K562 (cell line): ENCODE results near the gene DNAJC13. TPM values are rescaled to one million over a fixed set of nuclear protein-coding genes. Genes with fewer than 3 reads are reported as not detected.

ENCODE experiments used
- ATAC-seq: fragments of 200-7000 bp; cut with Tn5 transposase; 3 replicates; pipeline ENCODE4 v1.9.1; 2020; ENCODE audit warnings: moderate library complexity
- BruUV-seq: library from RNA; stranded (reverse); fragments of 400-500 nt; replicated peaks from 2 replicates; lab custom pipeline; 2021; lab: Mats Ljungman, UMichigan
- CTCF ChIA-PET: fragments of 300-600 bp; formaldehyde crosslinking; extraction: SDS; loops from one replicate; lab custom pipeline; 2021; ENCODE audit warnings: low intra/inter-chr PET ratio; lab: Yijun Ruan, JAX
- POLR2A ChIA-PET: fragments of 300-600, 350-650 bp; sonication (Branson Sonifier 250); formaldehyde crosslinking; extraction: SDS; loops from one replicate; lab custom pipeline; 2021; ENCODE audit warnings: antibody characterized with exemption, inconsistent platforms; lab: Yijun Ruan, JAX
- DNase-seq, 4 experiments: peaks; one replicate each; pipeline versions ENCODE4 v3.0.0 to v3.0.0-alpha.2; 2011 to 2018; ENCODE audit warnings: low spot score in 3 of 4, mixed read lengths in 3 of 4; ENCODE audit errors: extremely low read depth in 1 of 4
- FAIRE-seq: peaks from 2 replicates; lab custom pipeline; 2011; peaks lifted over from hg19 to GRCh38; lab: Jason Lieb, UNC
- H2AFZ ChIP-seq: 2 replicates; pipeline ENCODE4 v1.6.0; 2011; ENCODE audit warnings: low read depth, low read length, control low read depth, inconsistent platforms
- H3K27ac ChIP-seq: fragments of 200-600 bp; 3 replicates; pipeline ENCODE4 v1.8.0; 2011; ENCODE audit warnings: low read depth, mild to moderate bottlenecking, control low read depth, inconsistent platforms, low read length, moderate library complexity, mixed read lengths; ENCODE audit errors: extremely low read depth
- H3K27me3 ChIP-seq, 2 experiments: fragments of 300-600 bp in 1 of 2; 2 replicates in 1 of 2; 3 replicates in 1 of 2; pipeline versions ENCODE4 v1.6.0 to v1.8.0; 2011; ENCODE audit warnings: inconsistent platforms in 2 of 2, low read length in 2 of 2, mild to moderate bottlenecking in 1 of 2, mixed read lengths in 1 of 2, moderate library complexity in 1 of 2; ENCODE audit not compliant: control insufficient read depth in 2 of 2, insufficient read depth in 2 of 2
- H3K36me3 ChIP-seq: fragments of 300-600 bp; 3 replicates; pipeline ENCODE4 v1.8.0; 2011; ENCODE audit warnings: mild to moderate bottlenecking, low read length, inconsistent platforms; ENCODE audit not compliant: control insufficient read depth, insufficient read depth
- H3K4me1 ChIP-seq, 2 experiments: fragments of 200-600 bp in 1 of 2; replicated peaks in 1 of 2; 2 replicates in 1 of 2; 3 replicates in 1 of 2; pipeline versions ENCODE4 v1.5.1 to v1.8.0; 2011; ENCODE audit warnings: inconsistent platforms in 2 of 2, low read length in 2 of 2, mild to moderate bottlenecking in 1 of 2, mixed read lengths in 1 of 2, moderate library complexity in 1 of 2; ENCODE audit not compliant: control insufficient read depth in 2 of 2, insufficient read depth in 2 of 2
- H3K4me2 ChIP-seq: 2 replicates; pipeline ENCODE4 v1.6.1; 2011; ENCODE audit warnings: low read length, control low read depth, inconsistent platforms, mixed read lengths; ENCODE audit not compliant: insufficient read depth
- H3K4me3 ChIP-seq: fragments of 200-600 bp; sonication (generic), shearing (Covaris generic); 2 replicates; pipeline ENCODE4 v1.5.1; 2016; ENCODE audit warnings: control low read depth, inconsistent platforms
- H3K79me2 ChIP-seq: fragments of 200-600 bp; 3 replicates; pipeline ENCODE4 v1.8.0; 2011; ENCODE audit warnings: low read length, inconsistent platforms; ENCODE audit not compliant: control insufficient read depth, insufficient read depth
- H3K9ac ChIP-seq, 2 experiments: 2 replicates each; pipeline versions ENCODE4 v1.6.0 to v1.6.1; 2011; ENCODE audit warnings: low read depth in 2 of 2, low read length in 2 of 2, control low read depth in 1 of 2, inconsistent platforms in 1 of 2, mild to moderate bottlenecking in 1 of 2, mixed read lengths in 1 of 2; ENCODE audit not compliant: insufficient read depth in 1 of 2
- H3K9me1 ChIP-seq: one replicate; pipeline ENCODE4 v1.6.0; 2011; ENCODE audit warnings: inconsistent platforms, mild to moderate bottlenecking, low read length, moderate library complexity; ENCODE audit not compliant: control insufficient read depth, insufficient read depth
- H3K9me3 ChIP-seq: replicated peaks from 2 replicates; pipeline ENCODE4 v1.5.1; 2011; ENCODE audit warnings: low read depth, low read length, inconsistent platforms; ENCODE audit not compliant: control insufficient read depth, insufficient read depth
- H4K20me1 ChIP-seq: replicated peaks from 2 replicates; pipeline ENCODE4 v1.6.1; 2011; ENCODE audit warnings: low read length, inconsistent platforms, mixed read lengths; ENCODE audit not compliant: control insufficient read depth, insufficient read depth
- ELK3 ChIP-seq: fragments of 450-650 bp; formaldehyde crosslinking; IDR thresholded peaks from 2 replicates; pipeline ENCODE4 v1.4.0; 2020; ENCODE audit warnings: mild to moderate bottlenecking
- GTF2E2 ChIP-seq: fragments of 200-800 bp; sonication (Bioruptor generic); IDR thresholded peaks from 2 replicates; pipeline ENCODE4 v1.6.1; 2016; ENCODE audit warnings: missing genetic modification characterization, missing compliant biosample characterization
- HBP1 ChIP-seq: fragments of 450-650 bp; formaldehyde crosslinking; IDR thresholded peaks from 2 replicates; pipeline ENCODE4 v1.4.0; 2022; ENCODE audit warnings: missing genetic modification characterization
- HDGF ChIP-seq: fragments of 450-650 bp; IDR thresholded peaks from 2 replicates; pipeline ENCODE4 v1.6.1; 2016
- HES1 ChIP-seq: fragments of 450-650 bp; IDR thresholded peaks from 2 replicates; pipeline ENCODE4 v1.6.1; 2016; ENCODE audit warnings: low read depth, mild to moderate bottlenecking, moderate library complexity
- KHSRP ChIP-seq: fragments of 450-650 bp; IDR thresholded peaks from 2 replicates; pipeline ENCODE4 v1.6.1; 2017
- KLF16 ChIP-seq: IDR thresholded peaks from 2 replicates; pipeline ENCODE4 v1.6.1; 2016; ENCODE audit warnings: antibody characterized with exemption
- USF1 ChIP-seq: sonication (generic); formaldehyde crosslinking; IDR thresholded peaks from 2 replicates; pipeline ENCODE4 v1.9.0; 2022; ENCODE audit warnings: mild to moderate bottlenecking, missing genetic modification reagents
- ZFX ChIP-seq: sonication (generic); formaldehyde crosslinking; IDR thresholded peaks from 2 replicates; pipeline ENCODE4 v1.8.0; 2022; ENCODE audit warnings: mild to moderate bottlenecking, missing genetic modification reagents, moderate library complexity
- ZNF134 ChIP-seq: fragments of 250-450 bp; sonication (Bioruptor Pico); conservative IDR thresholded peaks from 2 replicates; pipeline ENCODE4 v1.4.0; 2020
- ZNF766 ChIP-seq: fragments of 200-800 bp; sonication (Bioruptor generic); conservative IDR thresholded peaks from 2 replicates; pipeline ENCODE4 v1.6.1; 2016; ENCODE audit warnings: missing genetic modification characterization, missing compliant biosample characterization
- WGBS: fragments of 100-300 bp; shearing (Covaris generic); methylation state at CpG from one replicate; pipeline ENCODE4 v1.1.6; 2016; ENCODE audit warnings: low coverage, mixed read lengths; ENCODE audit not compliant: insufficient coverage; ENCODE audit errors: missing lambda C conversion rate; 5-methylcytosine and 5-hydroxymethylcytosine counted together
- in situ Hi-C: fragments of 300-500 bp; cut with MboI; formaldehyde crosslinking; loops from 4 replicates; pipeline ENCODE4 v1.15.0; 2018; ENCODE audit warnings: inconsistent platforms, mixed read lengths
- intact Hi-C: fragments of 100-400 bp; cut with micrococcal nuclease; formaldehyde crosslinking; loops from 2 replicates; pipeline ENCODE4 v1.14.2; 2022
- polyA plus RNA-seq, 8 experiments: library from polyadenylated mRNA; depleted of rRNA in 4 of 8; stranded (reverse) in 5 of 8; unstranded in 3 of 8; fragments of >200 nt; fragmentation: Nextera tagmentation in 2 of 8; fragmentation: Illumina TruSeq in 1 of 8; extraction: Ambion mirVana in 2 of 8; extraction: Trizol in 1 of 8; gene quantifications; 2 replicates each; pipeline versions ENCODE4 v1.2.1 to v1.2.3, GENCODE V29; 2011 to 2014; ENCODE audit warnings: inconsistent platforms in 1 of 8, missing spikeins in 1 of 8
- total RNA-seq, 7 experiments: library from RNA; depleted of rRNA in 6 of 7; stranded (reverse); fragments of >200 nt in 6 of 7; fragmentation: Illumina TruSeq in 2 of 7; extraction: Trizol in 2 of 7; gene quantifications; 2 replicates each; pipeline versions ENCODE4 v1.2.1 to v1.2.3, GENCODE V29; 2011 to 2021; ENCODE audit warnings: low replicate concordance in 1 of 7

DNAJC13 gene
- total and polyA plus RNA-seq, 9 of the 15 experiments (the other 6 are each of a cell fraction or from before 2014, with no cell fraction given) = 2.9 to 17.1 (median 10.2) TPM

- no TSS peak for BruUV-seq
- TF ChIP-seq HDGF = no peak
- in situ Hi-C loops (no loop called here), intact Hi-C loops (no loop called here)
- Histone ChIP-seq H3K79me2 (no peaks in the 10 kb centered on the region), H3K9me3 (no peaks in the 10 kb centered on the region), H3K4me3 (no peak overlapping the region), H3K36me3 (peaks cover 42% of the 10 kb centered on the region; the same call in 2 of the 3 replicates), H3K9ac (no peak overlapping the region), H3K27ac (no peak overlapping the region), H3K4me1 (no peaks in the 10 kb centered on the region; a peak in 1 of 5 replicates), H3K4me2 (no peak overlapping the region), H4K20me1 (no peaks in the 10 kb centered on the region), H3K9me1 (no peaks in the 10 kb centered on the region), H2AFZ (no peak overlapping the region), H3K27me3 (no peaks in the 10 kb centered on the region)
- no peak for FAIRE-seq
- CTCF ChIA-PET = no interaction called here
- ATAC-seq = no peak
- POLR2A ChIA-PET = interaction anchor here (1.8 kb wide), 1 partner anchor 22 kb away, joined by 4 read pairs; no protein-coding TSS in a partner anchor
- WGBS = no CpG with 5 or more reads among the region's 1 CpG
- no peak for DNase-seq
Measured at GRCh38 chr3:132509096-132509495, 91.8 kb downstream of the DNAJC13 start.

- no peak overlapping the region for H3K4me2 ChIP-seq
- no peak overlapping the region for H3K9ac ChIP-seq
- POLR2A ChIA-PET = interaction anchor here (1.8 kb wide), 1 partner anchor 22 kb away, joined by 4 read pairs; no protein-coding TSS in a partner anchor
- ATAC-seq = no peak
- no peak for DNase-seq
- in situ Hi-C loops (no loop called here), intact Hi-C loops (no loop called here)
- FAIRE-seq = no peak
- no peak overlapping the region for H2AFZ ChIP-seq
- no peaks in the 10 kb centered on the region for H3K79me2 ChIP-seq
- H3K9me3 ChIP-seq = no peaks in the 10 kb centered on the region
- no peaks in the 10 kb centered on the region; a peak in 1 of 5 replicates for H3K4me1 ChIP-seq
- 33% methylated on average over 1 of the region's 1 CpG for WGBS
- CTCF ChIA-PET = no interaction called here
- no TSS peak for BruUV-seq
- no peaks in the 10 kb centered on the region for H3K9me1 ChIP-seq
- no peak overlapping the region for H3K27ac ChIP-seq
- no peaks in the 10 kb centered on the region for H3K27me3 ChIP-seq
- peaks cover 44% of the 10 kb centered on the region; the same call in 2 of the 3 replicates for H3K36me3 ChIP-seq
- H3K4me3 ChIP-seq = no peak overlapping the region
- H4K20me1 ChIP-seq = no peaks in the 10 kb centered on the region
- TF ChIP-seq HBP1 (CRISPR knock-in tag) = no peak
- TF ChIP-seq KLF16 = no peak
- TF ChIP-seq ZNF766 (CRISPR knock-in tag) = no peak
- TF ChIP-seq KHSRP = no peak
- no peak for TF ChIP-seq GTF2E2
- TF ChIP-seq HES1 = no peak
- TF ChIP-seq USF1 (CRISPR knock-in tag) = no peak
- no peak for TF ChIP-seq ZFX (CRISPR knock-in tag)
- no peak for TF ChIP-seq ZNF134 (CRISPR knock-in tag)
- TF ChIP-seq ELK3 (CRISPR knock-in tag) = no peak
Measured at GRCh38 chr3:132509506-132509905, 92.2 kb downstream of the DNAJC13 start.
